Astrocyte of the cerebellum (primary cell): ENCODE data around the gene ATP11A.

ENCODE experiments used
- DNase-seq: peaks from one replicate; pipeline ENCODE4 v3.0.0-alpha.2; 2011; ENCODE audit warnings: low read depth
- H3K4me3 ChIP-seq: 2 replicates; pipeline ENCODE4 v1.5.1; 2011; ENCODE audit warnings: mild to moderate bottlenecking, low read depth, low read length, moderate library complexity
- CTCF ChIP-seq: IDR thresholded peaks from 2 replicates; pipeline ENCODE4 v1.5.1; 2012; ENCODE audit warnings: low read length, low read depth, moderate library complexity, mild to moderate bottlenecking; ENCODE audit errors: missing control alignments
- in situ Hi-C: cut with HindIII; loops from 2 replicates; pipeline ENCODE4 v1.10.0; 2017; ENCODE audit warnings: low sequenced_read_pairs

ATP11A gene

GRCh38 chr13:112850273-112850672 is 160.4 kb downstream of the ATP11A start:
- in situ Hi-C loops, result no loop called here
- H3K4me3 ChIP-seq, result no peak overlapping the region
- no peak for DNase-seq
- no peak for TF ChIP-seq CTCF

- no peak for TF ChIP-seq CTCF
- DNase-seq, result no peak
- H3K4me3 ChIP-seq, result no peak overlapping the region
- in situ Hi-C loops, result no loop called here
Measured at GRCh38 chr13:112851107-112852038, 161.5 kb downstream of the ATP11A start.

- DNase-seq, result no peak
- TF ChIP-seq CTCF, result no peak
- in situ Hi-C loops, result no loop called here
- no peak overlapping the region for H3K4me3 ChIP-seq
Measured at GRCh38 chr13:112852392-112852791, 162.6 kb downstream of the ATP11A start.

GRCh38 chr13:112852808-112853207 is 163.0 kb downstream of the ATP11A start:
- no peak for TF ChIP-seq CTCF
- no peak for DNase-seq
- no peak overlapping the region for H3K4me3 ChIP-seq
- in situ Hi-C loops, result no loop called here

- no peak for TF ChIP-seq CTCF
- DNase-seq, result no peak
- in situ Hi-C loops, result no loop called here
- H3K4me3 ChIP-seq, result no peak overlapping the region
Measured at GRCh38 chr13:112854321-112854720, 164.5 kb downstream of the ATP11A start.

GRCh38 chr13:112855859-112856258 is 166.0 kb downstream of the ATP11A start:
- in situ Hi-C loops, result no loop called here
- H3K4me3 ChIP-seq, result no peak overlapping the region
- TF ChIP-seq CTCF, result no peak
- no peak for DNase-seq
